Breast epithelium (tissue), 3 donors: ENCODE measurements around the gene SH2D6.

Experiments
- CTCF ChIP-seq, 3 donors: fragments of 450-650 bp; IDR thresholded peaks; one replicate each; pipeline ENCODE4 v1.5.1; 2016 to 2017; ENCODE audit warnings: antibody characterized with exemption in 3 of 3, mild to moderate bottlenecking in 3 of 3, moderate library complexity in 3 of 3
- POLR2A ChIP-seq: fragments of 450-650 bp; IDR thresholded peaks from one replicate; pipeline ENCODE4 v1.6.1; 2016; ENCODE audit warnings: antibody characterized with exemption, mild to moderate bottlenecking, moderate library complexity
- POLR2AphosphoS5 ChIP-seq, 3 donors: sonication (generic); formaldehyde crosslinking; IDR thresholded peaks; one replicate each; pipeline ENCODE4 v1.6.1; 2017; ENCODE audit warnings: antibody characterized with exemption in 3 of 3

- no peak for TF ChIP-seq CTCF (IDR thresholded peaks at IDR 0.05)
- TF ChIP-seq POLR2AphosphoS5 (IDR thresholded peaks at IDR 0.05): no peak
- no peak for TF ChIP-seq POLR2A
Measured at GRCh38 chr2:85427300-85427835, 8.9 kb downstream of the SH2D6 start.
